HK-2 (cell line): ENCODE results near the gene PGS1.

Source experiments
- DNase-seq: peaks from one replicate; pipeline ENCODE4 v3.0.0-alpha.2; 2018; ENCODE audit not compliant: unreplicated experiment

Gene PGS1

DNA sequence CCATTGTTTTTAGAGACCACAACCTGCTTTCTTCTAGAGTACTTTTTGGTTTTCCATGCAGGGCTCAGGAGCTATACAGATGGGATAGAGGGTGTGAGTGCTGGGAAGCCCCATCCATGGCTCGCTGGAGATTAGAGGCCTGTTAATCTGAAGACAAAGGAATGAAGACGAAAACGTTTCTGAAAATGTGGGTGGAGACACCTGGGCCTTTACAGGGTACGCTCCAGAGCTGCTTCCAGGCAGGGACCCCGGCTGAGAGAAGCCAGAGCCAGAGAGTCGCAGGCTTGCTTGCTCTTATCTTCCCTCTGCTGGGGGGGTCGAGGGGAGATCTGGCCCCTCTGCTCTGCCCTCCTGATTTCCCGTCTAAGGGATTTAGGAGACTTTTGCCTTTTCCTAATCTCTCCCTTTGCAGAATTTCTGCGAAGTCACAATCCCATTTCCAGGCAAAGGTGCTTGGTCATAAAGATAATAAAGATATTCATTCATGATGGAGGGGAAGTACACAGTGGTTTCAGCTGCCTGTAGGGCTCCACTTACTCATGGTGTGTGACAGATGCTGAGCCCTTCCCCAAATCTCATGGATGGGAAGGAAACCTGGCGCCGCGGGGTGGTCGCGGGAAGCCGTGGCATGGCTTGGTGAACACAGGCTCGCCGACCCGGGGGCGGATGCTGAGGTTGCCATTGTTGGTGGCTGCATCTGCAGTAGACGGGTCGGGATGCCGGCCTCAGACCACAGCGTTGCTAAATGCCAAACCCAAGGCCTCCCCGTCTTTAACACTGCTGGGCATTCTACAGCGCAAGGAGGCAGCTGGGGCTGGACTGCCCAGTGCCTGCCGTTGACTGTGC, 13.8 kb upstream of the PGS1 start:
- no peak for DNase-seq

GRCh38 chr17:78365561-78366108, 12.8 kb upstream of the PGS1 start:
- DNase-seq, result no peak

- DNase-seq, result no peak
Observed at GRCh38 chr17:78366109-78366848, 12.2 kb upstream of the PGS1 start.

GRCh38 chr17:78367193-78367592, 11.3 kb upstream of the PGS1 start:
- no peak for DNase-seq

DNA sequence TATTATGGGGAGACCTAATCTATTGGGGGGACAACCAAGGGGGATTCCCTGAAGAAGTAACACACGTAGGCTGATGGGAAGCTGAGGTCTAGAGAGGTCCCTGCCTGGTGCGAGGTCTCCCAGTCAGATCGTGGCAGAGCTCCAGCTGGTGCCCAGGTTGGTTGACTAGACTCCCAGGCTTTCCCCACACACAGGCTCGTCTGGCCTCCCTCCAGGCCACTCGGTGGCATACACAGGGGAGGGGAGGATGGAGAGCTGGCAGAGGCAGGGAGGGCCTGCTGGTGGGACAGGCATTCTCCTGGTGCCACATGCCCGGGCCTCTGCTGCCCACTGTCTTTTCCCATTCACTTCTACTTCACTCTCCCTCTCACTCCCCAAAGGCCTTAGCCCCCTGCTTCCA, 10.1 kb upstream of the PGS1 start:
- no peak for DNase-seq

DNA sequence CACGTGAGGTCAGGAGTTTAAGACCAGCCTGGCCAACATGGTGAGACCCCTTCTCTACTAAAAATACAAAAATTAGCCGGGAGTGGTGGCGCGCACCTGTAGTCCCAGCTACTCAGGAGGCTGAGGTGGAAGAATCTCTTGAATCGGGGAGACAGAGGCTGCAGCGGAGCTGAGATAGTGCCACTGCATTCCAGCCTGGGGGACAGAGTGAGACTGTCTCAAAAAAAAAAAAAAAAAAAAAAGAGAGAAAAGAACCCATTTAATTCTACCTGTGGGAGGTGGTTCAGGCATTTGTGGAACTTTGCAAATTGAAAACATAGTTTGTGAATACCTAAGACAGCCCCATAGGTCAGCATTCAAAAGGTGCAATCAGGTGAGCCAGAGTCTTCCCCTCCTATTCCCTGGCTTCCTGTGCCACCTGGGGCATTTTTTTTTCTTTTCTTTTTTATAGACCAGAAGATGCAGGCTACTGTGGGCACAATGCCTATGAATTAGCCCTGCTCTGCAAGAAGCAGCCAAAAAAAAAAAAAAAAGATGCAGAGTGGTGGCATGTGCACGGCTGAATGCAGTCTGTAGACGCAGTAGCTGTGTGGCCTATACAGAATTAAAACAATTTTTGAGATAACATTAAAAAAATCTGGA, 9.5 kb upstream of the PGS1 start:
- no peak for DNase-seq

GRCh38 chr17:78369791-78370381, 8.6 kb upstream of the PGS1 start:
- no peak for DNase-seq

DNA sequence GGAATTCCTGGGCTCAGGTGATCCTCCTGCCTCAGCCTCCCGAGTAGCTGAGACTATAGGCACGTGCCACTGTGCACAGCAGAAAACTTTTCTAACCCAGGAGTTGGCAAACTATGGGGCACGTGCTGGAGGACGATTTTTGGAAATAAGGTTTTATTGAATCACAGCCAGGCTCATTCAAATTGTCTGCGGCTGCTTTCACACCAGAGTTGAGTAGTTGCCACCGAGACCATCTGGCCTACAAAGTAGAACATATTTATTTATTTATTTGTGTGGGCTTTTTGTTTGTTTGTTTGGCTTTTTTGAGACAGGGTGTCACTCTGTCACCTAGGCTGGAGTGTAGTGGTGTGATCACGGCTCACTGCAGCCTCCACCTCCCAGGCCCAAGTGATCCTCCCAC, 7.4 kb upstream of the PGS1 start:
- no peak for DNase-seq

DNA sequence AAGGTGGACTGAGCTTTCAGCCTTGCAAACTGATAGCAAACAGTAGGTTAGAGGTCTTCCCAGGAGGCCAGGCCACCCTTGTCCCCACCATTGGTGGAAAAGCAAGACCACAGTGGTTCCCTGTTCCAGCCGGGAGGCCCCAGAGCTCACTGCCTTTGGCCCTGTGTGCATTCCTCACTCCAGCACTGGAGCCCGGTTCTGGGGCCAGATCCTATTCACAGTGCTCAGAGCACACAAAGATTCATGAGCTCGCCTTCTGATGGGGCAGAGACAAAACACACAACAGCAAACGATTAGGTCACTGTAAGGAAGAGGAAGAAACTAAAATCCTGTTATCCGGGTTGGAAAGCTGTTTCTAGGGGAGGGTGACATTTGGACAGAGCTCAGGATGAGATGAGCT, 5.6 kb upstream of the PGS1 start:
- no peak for DNase-seq

DNA sequence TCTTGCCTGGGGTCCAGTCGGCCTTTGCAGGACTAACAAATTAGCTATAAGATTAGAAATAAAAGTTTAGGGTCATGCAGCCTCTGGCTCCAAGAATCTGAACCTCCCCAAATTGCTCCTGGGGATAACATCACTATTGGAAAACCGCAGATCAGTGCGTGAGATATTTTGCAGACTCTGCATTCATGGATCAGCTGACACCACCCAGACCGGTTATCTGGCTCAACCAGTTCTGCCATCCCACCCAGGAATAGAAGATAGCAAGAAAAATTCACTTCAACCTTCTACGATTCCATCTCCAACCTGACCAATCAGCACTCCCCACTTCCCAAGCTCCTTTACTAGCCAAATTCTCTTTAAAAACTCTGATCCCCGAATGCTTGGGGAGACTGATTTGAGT, 4.3 kb upstream of the PGS1 start:
- DNase-seq, result no peak

DNA sequence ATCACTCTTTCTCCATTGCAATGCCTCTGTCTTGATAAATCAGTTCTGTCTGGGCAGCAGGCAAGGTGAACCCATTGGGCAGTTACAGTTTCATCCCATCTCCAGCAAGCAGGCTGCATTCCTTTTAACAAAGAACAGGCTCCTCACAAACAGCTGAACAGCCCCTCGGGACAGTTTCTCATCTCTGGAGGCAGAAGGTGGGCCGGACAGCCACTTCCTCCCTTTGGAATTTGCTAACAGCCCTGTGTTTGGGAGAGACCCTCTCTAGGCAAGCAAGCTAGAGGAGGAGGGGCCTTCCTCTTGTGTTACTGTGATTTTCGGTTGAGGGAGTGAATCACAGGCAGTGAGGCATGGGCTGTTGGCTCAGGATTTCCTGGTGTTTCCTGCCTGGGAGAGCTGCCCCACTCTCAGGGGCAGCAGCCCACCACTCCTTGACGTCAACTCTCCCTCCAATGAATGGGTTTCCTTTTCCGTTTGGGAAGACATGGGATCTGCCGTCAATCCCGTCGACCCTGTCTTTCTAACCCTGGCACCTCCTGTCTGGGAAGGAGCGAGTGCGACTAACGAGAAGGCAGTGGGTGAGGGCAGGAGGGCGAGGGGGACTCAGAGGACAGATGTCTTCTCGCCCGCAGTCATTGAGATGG, 3.7 kb upstream of the PGS1 start:
- DNase-seq, result peak; percentile 71

GRCh38 chr17:78375401-78376151, 2.9 kb upstream of the PGS1 start:
- peak; percentile 77 for DNase-seq

DNA sequence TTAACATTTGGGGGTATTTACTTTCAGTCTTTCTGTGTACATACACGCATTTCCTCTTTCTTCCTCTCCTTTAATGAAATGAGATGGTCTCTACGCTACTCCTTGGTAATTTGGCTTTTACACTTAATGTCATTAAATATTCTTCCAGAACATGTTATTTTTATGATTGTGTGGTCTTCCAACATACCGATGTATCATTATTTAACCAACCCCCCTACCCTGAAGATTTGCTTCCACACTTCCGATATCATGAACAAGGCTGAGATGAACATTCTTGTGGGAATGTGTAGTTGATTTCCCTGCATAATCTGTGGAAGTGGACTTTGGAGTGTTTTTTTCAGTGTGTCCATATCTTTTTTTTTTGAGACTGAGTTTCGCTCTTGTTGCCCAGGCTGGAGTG, 2.3 kb upstream of the PGS1 start:
- no peak for DNase-seq

DNA sequence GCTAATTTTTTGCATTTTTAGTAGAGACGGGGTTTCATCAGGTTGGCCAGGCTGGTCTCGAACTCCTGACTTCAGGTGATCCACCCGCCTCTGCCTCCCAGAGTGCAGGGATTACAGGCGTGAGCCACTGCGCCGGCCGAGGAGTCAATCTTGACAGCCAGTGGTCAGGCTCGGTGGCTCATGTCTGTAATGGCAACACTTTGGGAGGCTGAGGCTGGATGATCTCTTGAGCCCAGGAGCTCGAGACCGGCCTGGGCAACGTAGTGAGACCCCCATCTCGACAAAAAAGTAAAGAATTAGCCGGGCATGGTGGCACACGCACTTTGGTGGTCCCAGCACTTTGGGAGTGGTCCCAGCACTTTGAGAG, 608 bp upstream of the PGS1 start:
- DNase-seq, result no peak

GRCh38 chr17:78379131-78379491, 662 bp downstream of the PGS1 start:
- no peak for DNase-seq

- no peak for DNase-seq
Observed at GRCh38 chr17:78380370-78380769, 1.9 kb downstream of the PGS1 start.

GRCh38 chr17:78381601-78382232, 3.3 kb downstream of the PGS1 start:
- DNase-seq, result peak; percentile 53

DNA sequence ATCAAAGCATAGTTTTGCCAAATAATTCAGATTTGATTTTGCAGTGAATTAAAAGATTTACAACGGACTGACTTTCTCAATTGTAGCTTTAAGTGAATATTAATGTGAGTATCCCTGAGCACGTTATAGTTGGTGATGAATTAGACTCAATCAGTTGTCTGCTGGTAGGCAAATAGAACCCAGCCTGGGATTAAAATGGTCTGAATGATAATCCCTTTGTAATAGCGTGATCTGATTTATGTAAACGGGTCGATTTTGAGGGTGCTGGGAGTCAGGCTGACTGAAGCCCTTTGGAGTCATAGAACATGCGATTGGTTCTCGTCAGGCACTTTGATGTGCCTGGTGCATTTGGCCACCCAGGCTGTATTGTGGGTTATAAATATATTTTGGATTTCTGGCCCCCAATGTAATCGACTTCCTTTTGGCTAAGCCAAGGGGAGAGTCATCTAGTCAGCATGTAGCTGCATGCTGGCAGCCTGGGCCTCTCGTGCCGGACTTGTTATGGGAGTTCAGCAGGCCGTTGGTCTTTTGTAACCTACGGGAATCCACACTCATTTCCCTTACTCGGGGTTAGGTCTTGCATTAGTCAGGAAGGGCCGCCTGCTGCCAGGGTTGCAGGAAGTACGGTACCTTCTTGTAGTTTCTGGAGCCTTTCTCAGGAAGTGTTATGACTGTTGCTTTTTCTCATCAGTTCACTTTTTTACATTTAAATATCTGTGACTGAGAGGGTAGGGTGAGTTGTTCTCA, 5.4 kb downstream of the PGS1 start:
- peak; percentile 67 for DNase-seq

DNA sequence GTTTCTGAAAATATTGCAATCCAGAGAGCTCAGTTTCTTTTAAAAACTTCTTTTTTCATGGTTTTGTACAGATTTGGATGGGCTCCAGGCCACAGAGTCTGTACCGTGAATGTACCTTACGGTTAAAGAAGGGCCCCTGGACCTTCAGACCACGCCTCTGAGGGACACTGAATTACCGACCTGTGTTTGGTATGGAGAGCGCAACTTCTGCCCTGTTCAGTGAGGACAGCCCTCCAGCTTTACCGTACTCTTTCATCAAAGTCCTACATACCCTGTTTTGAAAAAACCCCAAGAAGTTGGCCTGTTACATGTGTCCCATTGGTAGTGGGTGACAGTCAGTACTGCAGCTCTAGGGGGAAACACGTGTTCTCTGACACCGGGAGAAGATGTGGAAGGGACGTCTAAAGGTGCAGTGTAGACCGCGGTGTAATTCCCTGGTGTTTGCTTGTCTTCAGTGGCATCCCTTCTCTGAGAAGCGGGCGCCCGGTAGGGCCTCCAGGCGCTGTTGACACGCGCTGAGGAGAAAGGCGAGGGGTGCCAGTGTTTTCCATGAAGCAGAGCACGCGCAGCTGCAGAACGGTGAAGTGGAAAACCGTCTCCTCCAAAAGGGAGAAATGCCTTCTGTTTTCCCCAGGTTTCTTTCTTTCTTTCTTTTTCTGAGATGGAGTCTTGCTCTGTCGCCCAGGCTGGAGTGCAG, 6.2 kb downstream of the PGS1 start:
- DNase-seq, result no peak
